Natural killer cell treated with Interleukin-12 subunit alpha and Interleukin-12 subunit beta and Interleukin-15 and Interleukin-18, amount 100 ng/mL, for 72 hours (primary cell): ENCODE measurements around the gene ZNF692. TPM values are rescaled to one million over a fixed set of nuclear protein-coding genes. Genes with fewer than 3 reads are reported as not detected.
"Not testable (repeated sequence)": the region's sequence is repeated elsewhere in the genome, so short reads cannot be mapped to it uniquely, and the experiment has no call there.

Experiments
- ATAC-seq, 2 donors: fragments of 150-1000 bp; cut with Tn5 transposase in 1 of 2; sonication (Bioruptor Pico), chemical (Tn5 transposase) in 1 of 2; 2 replicates each; pipeline ENCODE4 v1.10.0; 2021
- DNase-seq: peaks from one replicate; pipeline ENCODE4 v3.0.0; 2022; ENCODE audit warnings: low spot score
- H3K27ac Mint-ChIP-seq, 2 donors: 1 replicate in 1 of 2; 2 replicates in 1 of 2; pipeline ENCODE4 v1.8.0; 2022; ENCODE audit warnings: mixed read lengths in 2 of 2, mild to moderate bottlenecking in 1 of 2, moderate library complexity in 1 of 2
- H3K27me3 Mint-ChIP-seq, 2 donors: 1 replicate in 1 of 2; 2 replicates in 1 of 2; pipeline ENCODE4 v1.8.0; 2022; ENCODE audit warnings: mixed read lengths in 2 of 2
- H3K36me3 Mint-ChIP-seq: one replicate; pipeline ENCODE4 v1.8.0; 2022; ENCODE audit warnings: mixed read lengths
- H3K4me1 Mint-ChIP-seq, 2 donors: 1 replicate in 1 of 2; 2 replicates in 1 of 2; pipeline ENCODE4 v1.8.0; 2022; ENCODE audit warnings: low read depth in 2 of 2, mixed read lengths in 2 of 2, mild to moderate bottlenecking in 1 of 2
- H3K4me3 Mint-ChIP-seq: one replicate; pipeline ENCODE4 v1.8.0; 2022; ENCODE audit warnings: mixed read lengths
- H3K9me3 Mint-ChIP-seq: 2 replicates; pipeline ENCODE4 v1.8.0; 2022; ENCODE audit warnings: mixed read lengths
- total RNA-seq, 2 donors: library from RNA; stranded (reverse); gene quantifications; one replicate each; pipeline ENCODE4 v1.2.3, GENCODE V29; 2022

Gene ZNF692
- total RNA-seq, 2 donors from 2014 or later: 40.4 to 142 TPM

DNA sequence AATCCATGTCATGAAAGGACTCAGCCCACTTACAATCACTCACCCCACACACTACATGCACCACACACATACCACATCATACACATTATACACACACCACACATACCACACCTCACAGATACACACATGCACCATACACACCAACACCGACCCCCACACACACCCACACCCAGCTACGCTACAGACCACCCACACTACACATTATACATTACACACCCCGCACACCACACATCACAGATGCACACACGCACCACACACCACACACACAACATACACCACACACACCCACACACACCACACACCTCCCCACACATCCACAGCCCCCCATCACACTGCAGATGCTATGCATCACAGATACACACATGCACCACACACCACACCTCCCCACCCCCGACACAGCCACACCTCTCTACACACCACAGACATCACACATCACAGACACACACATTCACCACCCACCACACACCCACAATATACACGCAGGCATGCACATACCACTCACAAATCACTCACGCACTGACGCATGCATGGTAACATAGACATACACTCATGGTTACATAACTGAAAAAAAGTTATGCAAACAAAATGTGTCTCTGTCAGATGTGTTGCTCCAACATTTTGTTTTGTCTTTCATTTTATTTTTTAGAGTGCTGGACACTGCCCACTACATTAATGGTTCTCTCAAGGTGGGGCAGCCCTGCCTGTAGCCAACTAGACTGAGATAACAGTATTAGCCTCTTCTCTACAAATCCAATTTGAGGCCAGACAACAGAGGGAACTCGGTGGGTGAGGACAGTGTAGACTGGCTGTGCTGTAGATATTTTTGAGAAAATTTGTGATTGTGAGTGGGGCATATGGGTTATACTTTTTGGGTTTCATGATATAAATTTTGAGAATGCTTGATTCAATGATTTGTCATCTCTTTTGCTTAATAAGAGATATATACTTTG lies 31.9 kb upstream of the ZNF692 start:
- ATAC-seq (peak in 1 of 2 donors; percentile 61), DNase-seq (no peak)
- Mint-ChIP-seq H3K27ac (no peak overlapping the region), H3K4me3 (no peak overlapping the region), H3K36me3 (no peaks in the 10 kb centered on the region), H3K27me3 (peaks cover 22 to 23% of the 10 kb centered on the region in 2 donors), H3K9me3 (no peaks in the 10 kb centered on the region), H3K4me1 (peaks cover 6 to 10% of the 10 kb centered on the region in 2 donors)

DNA sequence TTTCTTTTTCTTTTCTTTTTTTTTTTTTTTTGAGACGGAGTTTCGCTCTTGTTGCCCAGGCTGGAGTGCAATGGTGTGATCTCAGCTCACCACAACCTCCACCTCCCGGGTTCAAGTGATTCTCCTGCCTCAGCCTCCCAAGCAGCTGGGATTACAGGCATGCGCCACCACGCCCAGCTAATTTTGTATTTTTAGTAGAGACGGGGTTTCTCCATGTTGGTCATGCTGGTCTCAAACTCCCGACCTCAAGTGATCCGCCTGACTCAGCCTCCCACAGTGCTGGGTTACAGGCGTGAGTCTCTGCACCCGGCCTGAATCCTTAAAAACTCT lies 31.0 kb upstream of the ZNF692 start:
- H3K27me3 Mint-ChIP-seq: peaks cover 22% of the 10 kb centered on the region in 2 donors
- not testable (repeated sequence) for ATAC-seq, H3K4me3 Mint-ChIP-seq, H3K9me3 Mint-ChIP-seq, H3K4me1 Mint-ChIP-seq, H3K36me3 Mint-ChIP-seq, DNase-seq, H3K27ac Mint-ChIP-seq

DNA sequence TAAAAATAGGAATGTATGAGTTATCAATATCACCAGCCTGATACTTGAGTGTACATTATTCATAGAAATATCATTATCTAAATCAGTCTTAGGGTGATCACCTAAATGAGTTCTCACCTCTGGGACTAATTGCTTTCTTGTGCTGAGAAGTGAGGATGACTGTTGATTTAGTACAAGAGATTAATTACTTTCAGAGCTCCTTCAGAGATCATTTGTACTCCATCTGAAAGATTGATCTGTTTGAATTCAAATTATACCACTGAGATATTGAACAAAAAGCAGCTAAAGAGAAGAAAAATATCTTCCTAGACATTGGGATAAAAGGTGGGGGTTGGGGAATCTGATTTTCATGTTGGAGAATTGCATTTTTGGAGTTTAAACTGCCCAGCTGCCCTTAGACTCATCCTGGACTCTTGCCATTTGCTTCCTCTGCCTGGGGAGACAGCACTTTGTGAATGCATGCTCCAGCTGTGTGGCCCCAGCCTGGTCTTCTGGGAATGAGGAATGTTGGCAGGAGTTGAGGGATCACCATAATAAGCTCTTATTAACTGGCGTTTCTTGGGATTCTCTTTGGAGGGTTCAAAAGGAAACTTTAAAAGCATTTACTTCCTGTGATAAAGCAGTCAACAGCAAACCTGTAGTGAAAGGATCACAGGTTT lies 27.5 kb upstream of the ZNF692 start:
- Mint-ChIP-seq H3K4me1 (peaks cover 6 to 10% of the 10 kb centered on the region in 2 donors), H3K27ac (no peak overlapping the region), H3K27me3 (peaks cover 12 to 13% of the 10 kb centered on the region in 2 donors), H3K4me3 (no peak overlapping the region), H3K36me3 (no peaks in the 10 kb centered on the region), H3K9me3 (no peaks in the 10 kb centered on the region)
- ATAC-seq: no peak
- no peak for DNase-seq

DNA sequence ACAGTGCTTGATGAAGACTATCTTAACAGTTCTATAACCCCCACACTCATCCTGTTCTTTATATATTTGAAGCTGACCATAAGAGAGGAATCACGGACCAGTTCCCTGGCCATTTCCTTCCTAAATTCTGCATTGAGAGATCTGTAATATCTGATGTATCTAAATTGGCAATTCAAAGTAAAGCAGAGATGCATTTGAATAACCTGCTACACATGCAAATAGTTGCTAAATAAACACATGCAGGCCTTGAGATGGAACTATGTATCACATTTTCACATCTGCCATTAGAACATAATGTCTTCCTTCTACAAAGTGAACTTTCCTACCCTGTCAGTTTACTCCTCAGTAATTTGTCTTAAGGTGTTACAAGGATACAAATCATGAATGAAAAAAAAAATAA lies 26.8 kb upstream of the ZNF692 start:
- H3K4me1 Mint-ChIP-seq: peaks cover 2 to 5% of the 10 kb centered on the region in 2 donors
- no peaks in the 10 kb centered on the region for H3K9me3 Mint-ChIP-seq
- no peak for DNase-seq
- H3K4me3 Mint-ChIP-seq: no peak overlapping the region
- H3K36me3 Mint-ChIP-seq: no peaks in the 10 kb centered on the region
- H3K27me3 Mint-ChIP-seq: peaks cover 6 to 8% of the 10 kb centered on the region in 2 donors
- no peak overlapping the region for H3K27ac Mint-ChIP-seq
- ATAC-seq: no peak

DNA sequence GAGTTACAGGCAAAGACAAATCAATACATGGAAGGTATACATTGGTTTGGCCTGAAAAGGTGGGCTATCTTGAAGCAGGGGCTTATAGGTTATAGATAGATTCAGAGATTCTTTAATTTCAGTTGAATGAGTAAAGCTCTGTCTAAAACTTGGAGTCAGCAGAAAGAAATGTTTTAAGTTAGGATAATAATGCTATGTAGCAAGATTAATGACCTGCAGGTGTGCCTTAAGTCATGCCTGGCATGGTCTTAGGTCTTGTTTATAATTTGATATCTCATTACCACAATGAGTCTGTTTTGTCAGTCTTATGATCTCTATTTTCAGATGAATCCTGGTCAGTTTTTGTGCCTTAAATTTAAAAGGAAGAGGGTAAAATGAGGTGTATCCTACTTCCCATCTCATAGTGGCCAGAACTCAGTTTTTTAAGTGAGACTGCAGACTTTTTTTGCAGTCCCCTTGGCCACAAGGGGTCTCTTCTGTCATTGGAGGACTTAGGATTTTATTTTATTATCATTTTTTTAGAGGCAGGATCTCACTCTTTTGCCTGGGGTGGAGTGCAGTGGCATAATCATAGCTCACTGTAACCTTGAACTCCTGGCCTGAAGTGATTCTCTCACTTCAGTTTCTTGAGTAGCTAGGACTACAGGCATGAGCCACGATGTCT lies 25.9 kb upstream of the ZNF692 start:
- H3K9me3 Mint-ChIP-seq: no peaks in the 10 kb centered on the region
- H3K36me3 Mint-ChIP-seq: no peaks in the 10 kb centered on the region
- no peak overlapping the region for H3K27ac Mint-ChIP-seq
- ATAC-seq (no peak), DNase-seq (no peak)
- H3K27me3 Mint-ChIP-seq: peaks cover 0 to 3% of the 10 kb centered on the region in 2 donors
- no peaks in the 10 kb centered on the region for H3K4me1 Mint-ChIP-seq
- no peak overlapping the region for H3K4me3 Mint-ChIP-seq

DNA sequence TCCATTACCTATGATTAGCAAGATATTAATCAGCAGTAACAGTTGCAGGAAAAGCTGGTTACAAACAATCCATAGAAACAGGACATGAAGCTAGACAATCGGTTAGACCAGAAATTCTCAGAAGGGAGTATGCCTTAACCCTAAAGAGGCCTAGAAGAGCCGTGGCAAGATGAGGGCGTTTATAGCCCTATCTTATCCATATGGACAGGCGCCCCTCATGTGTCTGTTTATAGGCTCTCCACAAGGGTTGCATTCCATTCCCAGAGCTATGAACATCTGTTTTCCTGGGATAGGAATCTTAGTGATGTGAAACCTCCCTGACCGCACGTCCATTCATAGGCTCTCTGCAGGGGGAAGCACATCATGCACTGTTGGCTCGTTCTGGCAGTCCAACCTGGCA lies 23.5 kb upstream of the ZNF692 start:
- H3K4me1 Mint-ChIP-seq, DNase-seq, H3K4me3 Mint-ChIP-seq, H3K27me3 Mint-ChIP-seq, ATAC-seq, H3K36me3 Mint-ChIP-seq, H3K9me3 Mint-ChIP-seq, H3K27ac Mint-ChIP-seq: not testable (repeated sequence)

DNA sequence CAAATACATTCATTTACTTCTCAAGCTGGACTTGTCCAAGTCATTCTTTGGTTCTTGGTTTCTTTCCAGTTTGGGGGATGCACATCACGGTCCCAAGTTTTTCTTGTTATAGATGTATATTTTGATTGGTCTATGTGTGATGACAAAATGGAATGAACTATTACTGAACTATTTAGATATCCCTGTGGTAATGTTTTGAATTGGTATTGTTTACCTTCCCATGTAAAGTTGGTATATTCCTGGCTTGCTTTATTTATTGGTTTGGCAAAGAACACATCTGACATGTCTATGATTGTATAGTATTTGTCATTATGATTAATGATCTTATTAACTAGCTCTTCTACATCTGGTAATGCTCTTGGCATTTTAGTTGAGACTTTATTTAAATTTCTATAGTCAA lies 22.4 kb upstream of the ZNF692 start:
- H3K4me3 Mint-ChIP-seq: no peak overlapping the region
- peaks cover 0 to 3% of the 10 kb centered on the region in 2 donors for H3K27me3 Mint-ChIP-seq
- ATAC-seq: no peak

DNA sequence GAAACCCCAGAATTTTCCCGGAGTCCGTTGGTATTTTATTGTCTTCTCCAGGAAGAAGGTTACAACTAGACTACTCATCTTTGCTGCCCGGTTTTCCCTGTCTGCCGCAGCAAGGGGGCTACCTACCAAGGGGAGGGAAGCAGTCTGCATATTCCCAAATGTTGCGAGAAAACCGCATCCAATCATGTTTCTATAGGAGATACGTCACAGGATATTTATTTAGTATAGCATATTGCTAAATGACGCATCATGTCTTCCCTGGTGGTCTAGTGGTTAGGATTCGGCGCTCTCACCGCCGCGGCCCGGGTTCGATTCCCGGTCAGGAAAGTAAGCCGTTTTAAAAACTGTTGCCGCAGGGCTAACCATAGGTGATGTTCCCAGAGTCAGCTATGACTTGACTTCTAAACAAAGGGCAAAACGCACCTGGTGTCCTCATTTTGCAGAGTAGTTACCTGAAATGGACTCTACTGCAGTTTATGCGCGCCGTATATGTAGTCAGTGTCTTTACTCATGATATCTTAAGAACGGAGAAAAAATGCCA lies 15.2 kb upstream of the ZNF692 start:
- Mint-ChIP-seq H3K27me3 (no peaks in the 10 kb centered on the region), H3K9me3 (no peaks in the 10 kb centered on the region), H3K4me1 (peaks cover 20 to 21% of the 10 kb centered on the region in 2 donors), H3K4me3 (peak overlapping the region; percentile 97), H3K27ac (peak overlapping the region; percentile 99 to 100), H3K36me3 (peaks cover 5% of the 10 kb centered on the region)
- peak; percentile 78 to 82 for ATAC-seq
- peak; percentile 82 for DNase-seq

More for the DNA sequence above, 22.4 kb upstream of the ZNF692 start:
- no peak overlapping the region for H3K27ac Mint-ChIP-seq
- no peaks in the 10 kb centered on the region for H3K9me3 Mint-ChIP-seq
- peaks cover 0 to 5% of the 10 kb centered on the region in 2 donors for H3K4me1 Mint-ChIP-seq
- no peak for DNase-seq
- no peaks in the 10 kb centered on the region for H3K36me3 Mint-ChIP-seq

DNA sequence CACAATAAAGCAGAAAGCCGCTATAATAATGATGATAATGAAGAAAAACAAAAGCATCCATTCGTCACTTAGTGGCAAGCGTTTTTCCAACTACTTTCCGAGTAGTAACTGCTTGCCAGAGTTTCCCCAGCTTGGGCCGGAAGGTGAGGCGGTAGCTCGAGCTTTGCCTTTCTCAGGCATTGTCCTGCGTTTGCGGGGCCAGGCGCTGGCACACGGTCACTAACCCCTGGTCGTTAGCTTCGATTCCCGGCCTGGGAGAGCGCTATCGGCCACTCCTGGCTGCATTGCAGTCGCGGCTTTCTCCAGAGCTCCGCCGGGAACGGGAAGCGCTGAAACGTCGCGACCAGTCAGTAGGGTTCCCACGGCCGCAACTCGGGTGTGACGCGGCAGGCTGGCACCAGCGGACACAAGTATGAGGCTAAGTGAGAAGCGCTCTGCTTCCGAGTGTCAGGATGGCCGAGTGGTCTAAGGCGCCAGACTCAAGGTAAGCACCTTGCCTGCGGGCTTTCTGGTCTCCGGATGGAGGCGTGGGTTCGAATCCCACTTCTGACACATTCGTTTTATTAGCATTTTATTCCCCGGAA lies 14.6 kb upstream of the ZNF692 start:
- Mint-ChIP-seq H3K4me1 (peaks cover 20 to 21% of the 10 kb centered on the region in 2 donors), H3K27me3 (no peaks in the 10 kb centered on the region), H3K9me3 (no peaks in the 10 kb centered on the region), H3K27ac (peak overlapping the region; percentile 99 to 100), H3K4me3 (peak overlapping the region; percentile 97), H3K36me3 (peaks cover 5% of the 10 kb centered on the region)
- peak; percentile 93 to 94 for ATAC-seq
- DNase-seq: peak; percentile 92

DNA sequence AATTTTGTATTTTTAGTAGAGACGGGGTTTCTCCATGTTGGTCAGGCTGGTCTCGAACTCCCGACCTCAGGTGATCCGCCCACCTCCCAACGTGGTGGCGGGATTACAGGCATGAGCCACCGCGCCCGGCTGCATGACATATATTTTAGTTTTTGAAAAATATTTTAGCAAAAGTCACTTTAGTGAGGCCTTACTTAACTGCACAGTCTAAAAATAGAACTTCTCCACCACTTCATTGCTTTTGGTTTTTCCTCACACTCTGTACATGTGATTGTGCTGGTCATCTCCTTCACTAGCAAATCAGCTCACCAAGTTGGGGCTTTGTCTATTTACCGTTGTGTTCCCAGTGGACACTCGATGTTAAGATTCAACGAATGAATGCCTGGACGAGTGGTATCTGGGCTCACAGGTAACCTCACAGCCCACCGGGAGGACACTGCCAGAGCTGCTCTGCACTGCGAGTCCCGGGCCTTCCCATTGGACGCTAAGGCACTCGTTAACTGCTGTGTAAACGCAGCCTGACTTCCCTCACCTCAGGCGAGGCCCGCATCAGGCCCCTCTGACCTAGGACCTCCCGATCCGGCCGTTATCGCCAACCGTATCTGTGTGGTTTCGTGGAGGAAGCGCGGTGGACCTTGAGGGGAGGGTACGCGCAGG lies 14.0 kb upstream of the ZNF692 start:
- Mint-ChIP-seq H3K9me3 (no peaks in the 10 kb centered on the region), H3K4me1 (peaks cover 20 to 21% of the 10 kb centered on the region in 2 donors), H3K4me3 (peak overlapping the region; percentile 97), H3K27me3 (no peaks in the 10 kb centered on the region), H3K27ac (peak overlapping the region; percentile 99 to 100), H3K36me3 (peaks cover 5% of the 10 kb centered on the region)
- ATAC-seq: peak; percentile 62 to 66
- DNase-seq: no peak

DNA sequence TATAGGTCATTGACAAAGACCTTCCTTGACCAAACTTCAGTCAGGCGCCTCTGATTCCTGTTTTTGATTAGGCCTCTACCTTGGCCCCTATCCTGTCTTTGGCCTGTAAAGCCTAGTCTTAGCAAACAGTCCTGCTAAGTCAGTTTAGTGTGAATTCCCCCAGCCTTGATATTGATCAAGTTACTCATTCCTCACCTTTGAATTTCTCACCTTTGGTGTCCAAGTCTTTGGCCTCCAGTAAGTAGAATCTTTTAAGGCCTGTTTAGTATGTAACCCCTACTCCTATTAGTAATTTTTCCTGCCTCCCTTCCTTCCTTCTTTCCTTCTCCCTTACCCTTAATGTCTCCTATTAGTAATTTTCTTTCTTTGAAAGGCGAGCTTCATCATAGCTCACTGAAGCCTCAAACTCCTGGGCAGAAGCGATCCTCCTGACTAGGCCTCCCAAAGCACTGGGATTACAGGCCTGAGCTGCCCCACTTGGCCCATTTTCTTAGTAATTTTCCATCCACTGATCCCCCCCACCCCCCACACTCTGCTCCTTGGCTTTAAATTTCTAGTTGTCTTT lies 13.0 kb upstream of the ZNF692 start:
- DNase-seq (no peak), ATAC-seq (no peak)
- H3K4me3 Mint-ChIP-seq: peak overlapping the region; percentile 22
- peaks cover 16 to 20% of the 10 kb centered on the region in 2 donors for H3K4me1 Mint-ChIP-seq
- H3K9me3 Mint-ChIP-seq: no peaks in the 10 kb centered on the region
- no peaks in the 10 kb centered on the region for H3K27me3 Mint-ChIP-seq
- H3K36me3 Mint-ChIP-seq: peaks cover 5% of the 10 kb centered on the region
- no peak overlapping the region for H3K27ac Mint-ChIP-seq

DNA sequence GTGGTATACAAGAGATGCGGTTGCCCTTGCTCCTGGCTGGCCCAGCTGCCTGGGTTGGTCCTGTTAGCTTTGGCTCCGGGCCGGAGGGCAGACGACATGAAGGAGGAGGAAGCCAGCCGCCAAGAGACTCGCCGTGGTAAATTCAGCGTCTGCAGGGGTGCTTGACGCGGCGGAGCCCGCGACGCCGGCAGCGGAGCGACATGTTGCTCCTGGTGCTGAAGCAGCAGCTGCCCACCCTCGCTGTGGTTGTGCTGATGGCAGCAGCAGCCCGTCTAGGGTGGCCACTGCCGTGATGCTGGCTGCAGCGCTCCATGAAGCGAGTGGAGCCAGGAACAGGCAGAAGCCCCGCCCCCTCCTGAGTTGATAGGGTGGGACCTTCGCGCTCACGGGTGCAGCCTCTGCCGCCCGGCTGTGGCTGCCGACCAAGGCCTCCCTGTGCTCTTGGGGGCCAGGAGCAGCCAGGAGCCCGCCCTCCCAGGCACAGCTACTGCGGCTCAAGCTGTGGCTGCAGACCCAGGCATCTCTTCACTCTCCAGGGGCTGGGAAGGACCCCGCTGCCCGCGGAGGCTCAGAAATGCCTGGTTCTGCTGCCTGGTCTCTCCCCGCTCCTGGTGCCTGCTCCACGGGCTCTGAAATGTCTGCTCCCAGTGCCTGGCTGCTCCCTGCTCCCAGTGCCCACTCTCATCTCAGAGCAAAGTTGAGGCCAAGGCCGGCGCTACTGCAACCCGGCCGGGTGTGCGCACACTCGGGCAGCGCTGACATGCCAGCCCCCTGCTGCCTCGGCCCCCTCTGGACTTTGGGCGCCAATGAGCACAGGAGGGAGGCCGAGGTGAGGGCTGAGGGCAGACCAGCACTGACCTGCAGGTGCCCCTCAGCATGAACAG lies 4.4 kb upstream of the ZNF692 start:
- H3K27ac Mint-ChIP-seq: peak overlapping the region; percentile 66 to 82
- H3K4me3 Mint-ChIP-seq: peak overlapping the region; percentile 86
- H3K9me3 Mint-ChIP-seq: no peaks in the 10 kb centered on the region
- H3K36me3 Mint-ChIP-seq: no peaks in the 10 kb centered on the region
- ATAC-seq: peak; percentile 76
- H3K27me3 Mint-ChIP-seq: no peaks in the 10 kb centered on the region
- peaks cover 35 to 37% of the 10 kb centered on the region in 2 donors for H3K4me1 Mint-ChIP-seq
- peak; percentile 85 for DNase-seq
